ENCODE measurements around the gene CLEC20A. TPM values are rescaled to one million over a fixed set of nuclear protein-coding genes. Genes with fewer than 3 reads are reported as not detected.

CLEC20A gene
- total and polyA plus RNA-seq, 2 donors (not counting 1 experiment from before 2014, with no cell fraction given) = not detected

GRCh38 chr1:178451529-178451928 lies 45.2 kb downstream of the CLEC20A start:
- Histone ChIP-seq H3K9ac (ENCODE audit: insufficient read depth, low read length) (no peak overlapping the region), H3K4me1 (ENCODE audit: control insufficient read depth, extremely low read depth, insufficient read depth, low read length) (peaks cover 4% of the 10 kb centered on the region), H3K36me3 (ENCODE audit: control insufficient read depth, insufficient read depth, low read length) (peaks cover 2% of the 10 kb centered on the region), H3K27ac (ENCODE audit: insufficient read depth, low read length) (no peak overlapping the region), H3K4me2 (ENCODE audit: extremely low read depth, insufficient read depth, low read length) (peak overlapping the region; percentile 17), H4K20me1 (ENCODE audit: control insufficient read depth, extremely low read depth, insufficient read depth, low read length) (no peaks in the 10 kb centered on the region), H3K79me2 (ENCODE audit: control insufficient read depth, insufficient read depth, low read length) (no peaks in the 10 kb centered on the region), H2AFZ (ENCODE audit: low read length) (no peak overlapping the region), H3K4me3 (replicated peaks in 1 of 4; ENCODE audit: control extremely low read depth in 1 of 4, insufficient read depth in 1 of 4, low read depth in 3 of 4, low read length in 4 of 4) (no peak overlapping the region), H3K27me3 (ENCODE audit: control insufficient read depth, insufficient read depth, low read length) (no peaks in the 10 kb centered on the region), H3K9me3 (ENCODE audit: control insufficient read depth, insufficient read depth, low read depth, low read length) (no peaks in the 10 kb centered on the region)
- DNase-seq (ENCODE audit: low read depth in 2 of 2) = peak; percentile 43 to 74
- TF ChIP-seq EZH2 (IDR thresholded peaks at IDR 0.05; ENCODE audit: low read length, missing control alignments) = no peak
- no peak for TF ChIP-seq CTCF (conservative IDR thresholded peaks at IDR 0.05 in 1 of 2, IDR thresholded peaks at IDR 0.05 in 1 of 2; ENCODE audit: low read depth in 1 of 2, low read length in 2 of 2)

- Histone ChIP-seq H3K27me3 (ENCODE audit: control insufficient read depth, insufficient read depth, low read length) (no peaks in the 10 kb centered on the region), H3K4me3 (replicated peaks in 1 of 4; ENCODE audit: control extremely low read depth in 1 of 4, insufficient read depth in 1 of 4, low read depth in 3 of 4, low read length in 4 of 4) (no peak overlapping the region), H3K36me3 (ENCODE audit: control insufficient read depth, insufficient read depth, low read length) (peaks cover 2% of the 10 kb centered on the region), H2AFZ (ENCODE audit: low read length) (no peak overlapping the region), H3K27ac (ENCODE audit: insufficient read depth, low read length) (no peak overlapping the region), H3K79me2 (ENCODE audit: control insufficient read depth, insufficient read depth, low read length) (no peaks in the 10 kb centered on the region), H3K4me1 (ENCODE audit: control insufficient read depth, extremely low read depth, insufficient read depth, low read length) (peaks cover 4% of the 10 kb centered on the region), H3K4me2 (ENCODE audit: extremely low read depth, insufficient read depth, low read length) (peak overlapping the region; percentile 17), H3K9ac (ENCODE audit: insufficient read depth, low read length) (no peak overlapping the region), H3K9me3 (ENCODE audit: control insufficient read depth, insufficient read depth, low read depth, low read length) (no peaks in the 10 kb centered on the region), H4K20me1 (ENCODE audit: control insufficient read depth, extremely low read depth, insufficient read depth, low read length) (no peaks in the 10 kb centered on the region)
- peak in 1 of 2 donors; percentile 26 for DNase-seq (ENCODE audit: low read depth in 2 of 2)
- TF ChIP-seq CTCF (conservative IDR thresholded peaks at IDR 0.05 in 1 of 2, IDR thresholded peaks at IDR 0.05 in 1 of 2; ENCODE audit: low read depth in 1 of 2, low read length in 2 of 2) (no peak), EZH2 (IDR thresholded peaks at IDR 0.05; ENCODE audit: low read length, missing control alignments) (no peak)
Observed at GRCh38 chr1:178450871-178451270, 45.9 kb downstream of the CLEC20A start.

- no peaks in the 10 kb centered on the region for H3K4me1 ChIP-seq (ENCODE audit: control insufficient read depth, extremely low read depth, insufficient read depth, low read length)
- no peak overlapping the region for H2AFZ ChIP-seq (ENCODE audit: low read length)
- no peak overlapping the region for H3K9ac ChIP-seq (ENCODE audit: insufficient read depth, low read length)
- no peak overlapping the region for H3K27ac ChIP-seq (ENCODE audit: insufficient read depth, low read length)
- H3K4me2 ChIP-seq (ENCODE audit: extremely low read depth, insufficient read depth, low read length) = no peak overlapping the region
- H3K4me3 ChIP-seq (replicated peaks in 1 of 4; ENCODE audit: control extremely low read depth in 1 of 4, insufficient read depth in 1 of 4, low read depth in 3 of 4, low read length in 4 of 4) = no peak overlapping the region
- DNase-seq (ENCODE audit: low read depth in 2 of 2) = no peak
- no peaks in the 10 kb centered on the region for H4K20me1 ChIP-seq (ENCODE audit: control insufficient read depth, extremely low read depth, insufficient read depth, low read length)
- no peaks in the 10 kb centered on the region for H3K36me3 ChIP-seq (ENCODE audit: control insufficient read depth, insufficient read depth, low read length)
- no peak for TF ChIP-seq EZH2 (IDR thresholded peaks at IDR 0.05; ENCODE audit: low read length, missing control alignments)
- TF ChIP-seq CTCF (conservative IDR thresholded peaks at IDR 0.05 in 1 of 2, IDR thresholded peaks at IDR 0.05 in 1 of 2; ENCODE audit: low read depth in 1 of 2, low read length in 2 of 2) = no peak
- H3K79me2 ChIP-seq (ENCODE audit: control insufficient read depth, insufficient read depth, low read length) = no peaks in the 10 kb centered on the region
- H3K9me3 ChIP-seq (ENCODE audit: control insufficient read depth, insufficient read depth, low read depth, low read length) = no peaks in the 10 kb centered on the region
- H3K27me3 ChIP-seq (ENCODE audit: control insufficient read depth, insufficient read depth, low read length) = no peaks in the 10 kb centered on the region
Observed at GRCh38 chr1:178442925-178443324, 53.8 kb downstream of the CLEC20A start.

All from fibroblast of lung (primary cell).